Measurements from ENCODE around the gene SLC24A3.

The SLC24A3 gene

GRCh38 chr20:19594896-19595295 is 382.5 kb downstream of the SLC24A3 start:
- Histone ChIP-seq H3K9ac (ENCODE audit: low read length in 2 of 2) (no peak overlapping the region), H3K4me1 (ENCODE audit: control insufficient read depth, insufficient read depth, low read length) (no peaks in the 10 kb centered on the region), H3K27ac (ENCODE audit: low read length) (no peak overlapping the region), H3K27me3 (ENCODE audit: control insufficient read depth in 1 of 2, insufficient read depth in 2 of 2, low read length in 2 of 2) (peaks cover 0 to 2% of the 10 kb centered on the region in 2 donors), H3K36me3 (ENCODE audit: control insufficient read depth in 2 of 2, insufficient read depth in 2 of 2, low read length in 2 of 2) (no peaks in the 10 kb centered on the region), H3K9me3 (ENCODE audit: control insufficient read depth in 2 of 2, low read length in 2 of 2) (no peaks in the 10 kb centered on the region), H3K4me3 (ENCODE audit: low read length in 2 of 2) (no peak overlapping the region)

- no peak overlapping the region for H3K4me3 ChIP-seq (ENCODE audit: low read length in 2 of 2)
- no peaks in the 10 kb centered on the region for H3K9me3 ChIP-seq (ENCODE audit: control insufficient read depth in 2 of 2, low read length in 2 of 2)
- H3K36me3 ChIP-seq (ENCODE audit: control insufficient read depth in 2 of 2, insufficient read depth in 2 of 2, low read length in 2 of 2), result no peaks in the 10 kb centered on the region
- H3K4me1 ChIP-seq (ENCODE audit: control insufficient read depth, insufficient read depth, low read length), result no peaks in the 10 kb centered on the region
- H3K27ac ChIP-seq (ENCODE audit: low read length), result no peak overlapping the region
- peaks cover 0 to 2% of the 10 kb centered on the region in 2 donors for H3K27me3 ChIP-seq (ENCODE audit: control insufficient read depth in 1 of 2, insufficient read depth in 2 of 2, low read length in 2 of 2)
- no peak overlapping the region for H3K9ac ChIP-seq (ENCODE audit: low read length in 2 of 2)
Measured at GRCh38 chr20:19598117-19598850, 385.8 kb downstream of the SLC24A3 start.

GRCh38 chr20:19599200-19599599 is 386.8 kb downstream of the SLC24A3 start:
- Histone ChIP-seq H3K9ac (ENCODE audit: low read length in 2 of 2) (no peak overlapping the region), H3K4me3 (ENCODE audit: low read length in 2 of 2) (no peak overlapping the region), H3K4me1 (ENCODE audit: control insufficient read depth, insufficient read depth, low read length) (no peaks in the 10 kb centered on the region), H3K9me3 (ENCODE audit: control insufficient read depth in 2 of 2, low read length in 2 of 2) (no peaks in the 10 kb centered on the region), H3K36me3 (ENCODE audit: control insufficient read depth in 2 of 2, insufficient read depth in 2 of 2, low read length in 2 of 2) (no peaks in the 10 kb centered on the region), H3K27ac (ENCODE audit: low read length) (no peak overlapping the region), H3K27me3 (ENCODE audit: control insufficient read depth in 1 of 2, insufficient read depth in 2 of 2, low read length in 2 of 2) (no peaks in the 10 kb centered on the region)

GRCh38 chr20:19600042-19600441 is 387.6 kb downstream of the SLC24A3 start:
- Histone ChIP-seq H3K4me1 (ENCODE audit: control insufficient read depth, insufficient read depth, low read length) (no peaks in the 10 kb centered on the region), H3K27me3 (ENCODE audit: control insufficient read depth in 1 of 2, insufficient read depth in 2 of 2, low read length in 2 of 2) (no peaks in the 10 kb centered on the region), H3K4me3 (ENCODE audit: low read length in 2 of 2) (no peak overlapping the region), H3K36me3 (ENCODE audit: control insufficient read depth in 2 of 2, insufficient read depth in 2 of 2, low read length in 2 of 2) (no peaks in the 10 kb centered on the region), H3K27ac (ENCODE audit: low read length) (no peak overlapping the region), H3K9ac (ENCODE audit: low read length in 2 of 2) (no peak overlapping the region), H3K9me3 (ENCODE audit: control insufficient read depth in 2 of 2, low read length in 2 of 2) (no peaks in the 10 kb centered on the region)

GRCh38 chr20:19601126-19601810 is 388.8 kb downstream of the SLC24A3 start:
- no peaks in the 10 kb centered on the region for H3K9me3 ChIP-seq (ENCODE audit: control insufficient read depth in 2 of 2, low read length in 2 of 2)
- H3K4me3 ChIP-seq (ENCODE audit: low read length in 2 of 2), result no peak overlapping the region
- H3K4me1 ChIP-seq (ENCODE audit: control insufficient read depth, insufficient read depth, low read length), result no peaks in the 10 kb centered on the region
- no peaks in the 10 kb centered on the region for H3K27me3 ChIP-seq (ENCODE audit: control insufficient read depth in 1 of 2, insufficient read depth in 2 of 2, low read length in 2 of 2)
- H3K36me3 ChIP-seq (ENCODE audit: control insufficient read depth in 2 of 2, insufficient read depth in 2 of 2, low read length in 2 of 2), result no peaks in the 10 kb centered on the region
- H3K9ac ChIP-seq (ENCODE audit: low read length in 2 of 2), result no peak overlapping the region
- H3K27ac ChIP-seq (ENCODE audit: low read length), result no peak overlapping the region

GRCh38 chr20:19602675-19603375 is 390.4 kb downstream of the SLC24A3 start:
- no peaks in the 10 kb centered on the region for H3K36me3 ChIP-seq (ENCODE audit: control insufficient read depth in 2 of 2, insufficient read depth in 2 of 2, low read length in 2 of 2)
- H3K27ac ChIP-seq (ENCODE audit: low read length), result no peak overlapping the region
- no peak overlapping the region for H3K9ac ChIP-seq (ENCODE audit: low read length in 2 of 2)
- no peaks in the 10 kb centered on the region for H3K9me3 ChIP-seq (ENCODE audit: control insufficient read depth in 2 of 2, low read length in 2 of 2)
- H3K4me3 ChIP-seq (ENCODE audit: low read length in 2 of 2), result no peak overlapping the region
- H3K27me3 ChIP-seq (ENCODE audit: control insufficient read depth in 1 of 2, insufficient read depth in 2 of 2, low read length in 2 of 2), result no peaks in the 10 kb centered on the region
- no peaks in the 10 kb centered on the region for H3K4me1 ChIP-seq (ENCODE audit: control insufficient read depth, insufficient read depth, low read length)

GRCh38 chr20:19603376-19603750 is 390.9 kb downstream of the SLC24A3 start:
- no peaks in the 10 kb centered on the region for H3K27me3 ChIP-seq (ENCODE audit: control insufficient read depth in 1 of 2, insufficient read depth in 2 of 2, low read length in 2 of 2)
- no peaks in the 10 kb centered on the region for H3K9me3 ChIP-seq (ENCODE audit: control insufficient read depth in 2 of 2, low read length in 2 of 2)
- H3K9ac ChIP-seq (ENCODE audit: low read length in 2 of 2), result no peak overlapping the region
- no peaks in the 10 kb centered on the region for H3K4me1 ChIP-seq (ENCODE audit: control insufficient read depth, insufficient read depth, low read length)
- no peak overlapping the region for H3K4me3 ChIP-seq (ENCODE audit: low read length in 2 of 2)
- H3K27ac ChIP-seq (ENCODE audit: low read length), result no peak overlapping the region
- H3K36me3 ChIP-seq (ENCODE audit: control insufficient read depth in 2 of 2, insufficient read depth in 2 of 2, low read length in 2 of 2), result no peaks in the 10 kb centered on the region

- Histone ChIP-seq H3K27ac (ENCODE audit: low read length) (no peak overlapping the region), H3K4me1 (ENCODE audit: control insufficient read depth, insufficient read depth, low read length) (no peaks in the 10 kb centered on the region), H3K4me3 (ENCODE audit: low read length in 2 of 2) (no peak overlapping the region), H3K36me3 (ENCODE audit: control insufficient read depth in 2 of 2, insufficient read depth in 2 of 2, low read length in 2 of 2) (no peaks in the 10 kb centered on the region), H3K27me3 (ENCODE audit: control insufficient read depth in 1 of 2, insufficient read depth in 2 of 2, low read length in 2 of 2) (peaks cover 0 to 2% of the 10 kb centered on the region in 2 donors), H3K9ac (ENCODE audit: low read length in 2 of 2) (no peak overlapping the region), H3K9me3 (ENCODE audit: control insufficient read depth in 2 of 2, low read length in 2 of 2) (no peaks in the 10 kb centered on the region)
Measured at GRCh38 chr20:19605786-19606485, 393.5 kb downstream of the SLC24A3 start.

GRCh38 chr20:19609642-19610223 is 397.3 kb downstream of the SLC24A3 start:
- Histone ChIP-seq H3K4me1 (ENCODE audit: control insufficient read depth, insufficient read depth, low read length) (no peaks in the 10 kb centered on the region), H3K36me3 (ENCODE audit: control insufficient read depth in 2 of 2, insufficient read depth in 2 of 2, low read length in 2 of 2) (no peaks in the 10 kb centered on the region), H3K9ac (ENCODE audit: low read length in 2 of 2) (no peak overlapping the region), H3K9me3 (ENCODE audit: control insufficient read depth in 2 of 2, low read length in 2 of 2) (no peaks in the 10 kb centered on the region), H3K4me3 (ENCODE audit: low read length in 2 of 2) (no peak overlapping the region), H3K27me3 (ENCODE audit: control insufficient read depth in 1 of 2, insufficient read depth in 2 of 2, low read length in 2 of 2) (peaks cover 0 to 4% of the 10 kb centered on the region in 2 donors), H3K27ac (ENCODE audit: low read length) (no peak overlapping the region)

GRCh38 chr20:19615629-19616028 is 403.2 kb downstream of the SLC24A3 start:
- Histone ChIP-seq H3K4me3 (ENCODE audit: low read length in 2 of 2) (no peak overlapping the region), H3K9ac (ENCODE audit: low read length in 2 of 2) (no peak overlapping the region), H3K4me1 (ENCODE audit: control insufficient read depth, insufficient read depth, low read length) (no peaks in the 10 kb centered on the region), H3K36me3 (ENCODE audit: control insufficient read depth in 2 of 2, insufficient read depth in 2 of 2, low read length in 2 of 2) (no peaks in the 10 kb centered on the region), H3K9me3 (ENCODE audit: control insufficient read depth in 2 of 2, low read length in 2 of 2) (no peaks in the 10 kb centered on the region), H3K27me3 (ENCODE audit: control insufficient read depth in 1 of 2, insufficient read depth in 2 of 2, low read length in 2 of 2) (peaks cover 0 to 4% of the 10 kb centered on the region in 2 donors), H3K27ac (ENCODE audit: low read length) (no peak overlapping the region)
